Measurements from ENCODE around the gene VDAC1. TPM values are rescaled to one million over a fixed set of nuclear protein-coding genes. Genes with fewer than 3 reads are reported as not detected.

The VDAC1 gene
- total RNA-seq, 2 donors from 2014 or later: 37.6 to 65.1 TPM

DNA sequence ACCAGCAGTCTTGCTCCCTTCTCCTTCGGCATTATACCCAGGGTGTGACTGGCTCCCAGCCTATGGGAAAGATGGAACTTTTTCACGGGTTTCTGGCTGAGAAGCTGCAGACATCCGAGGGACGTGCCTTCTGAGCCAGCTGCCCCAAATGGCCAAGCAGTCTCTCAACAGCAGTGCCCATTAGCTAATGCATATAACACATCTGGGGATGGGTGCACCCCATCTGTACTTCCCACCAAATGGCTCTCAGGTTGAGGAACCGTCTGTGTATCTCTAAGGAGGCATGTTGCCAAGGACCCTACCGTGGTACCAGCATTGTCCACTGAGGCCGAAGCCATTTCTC, 61.3 kb downstream of the VDAC1 start:
- TF ChIP-seq POLR2A (IDR thresholded peaks at IDR 0.05) (no peak), CTCF (IDR thresholded peaks at IDR 0.05) (no peak)
- Histone ChIP-seq H3K27ac (peak overlapping the region in 1 of 4 donors; percentile 5), H3K9me3 (no peaks in the 10 kb centered on the region), H3K4me1 (peaks cover 37% of the 10 kb centered on the region), H3K4me3 (no peak overlapping the region), H3K36me3 (replicated peaks in 1 of 2; ENCODE audit: insufficient read depth in 1 of 2, low read depth in 2 of 2) (no peaks in the 10 kb centered on the region), H3K27me3 (no peaks in the 10 kb centered on the region)
- DNase-seq (no peak), ATAC-seq (no peak)
- intact Hi-C loops (cut with DNase I): no loop called here
- WGBS, 2 donors: 55 to 69% methylated on average over 6 to 7 of the region's 7 CpGs

DNA sequence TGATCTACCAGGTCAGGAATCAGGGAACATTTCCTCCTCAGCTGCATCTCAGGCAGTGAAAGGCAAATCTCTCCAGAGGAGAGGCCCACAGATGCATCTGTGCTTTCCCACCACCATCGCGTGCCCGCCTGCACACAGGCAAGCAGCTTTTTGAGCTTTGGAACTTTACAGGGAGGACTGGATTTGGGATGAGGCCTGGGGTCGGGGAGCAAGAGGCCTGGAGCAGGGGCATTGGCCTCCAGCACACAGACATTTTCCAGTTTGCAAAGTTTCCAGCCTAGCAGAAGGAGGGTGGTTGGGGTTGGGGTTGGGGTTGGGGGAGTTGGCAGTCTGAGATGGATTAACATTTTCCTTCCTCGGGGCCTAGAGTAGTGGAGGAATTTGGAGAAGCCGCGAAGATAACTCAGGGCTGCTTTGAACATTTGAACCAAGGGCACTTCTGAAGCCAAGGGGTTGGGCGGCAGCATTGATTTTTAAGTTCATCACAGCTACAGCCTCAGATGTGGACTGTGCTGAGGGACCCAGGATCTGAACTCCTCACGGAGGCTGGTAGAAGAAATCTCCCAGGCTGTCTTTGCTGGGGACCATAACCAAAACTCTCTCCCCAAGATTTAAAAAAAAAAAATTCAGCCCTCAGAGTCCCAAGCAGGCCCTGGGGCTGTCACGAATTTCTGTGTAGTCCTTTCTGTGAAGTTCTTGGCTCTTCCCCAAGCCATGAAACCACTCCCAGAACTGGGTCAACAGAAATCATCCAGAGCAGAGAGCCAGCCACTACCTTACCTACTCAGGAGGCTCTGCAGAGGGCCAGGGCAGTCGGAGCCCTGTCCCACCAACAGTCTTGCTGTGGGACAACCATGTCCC, 61.9 kb downstream of the VDAC1 start:
- Histone ChIP-seq H3K27ac (peak overlapping the region in 2 of 4 donors; percentile 5 to 8), H3K27me3 (no peaks in the 10 kb centered on the region), H3K9me3 (no peaks in the 10 kb centered on the region), H3K4me1 (peaks cover 43% of the 10 kb centered on the region), H3K4me3 (no peak overlapping the region), H3K36me3 (replicated peaks in 1 of 2; ENCODE audit: insufficient read depth in 1 of 2, low read depth in 2 of 2) (no peaks in the 10 kb centered on the region)
- ATAC-seq (no peak), DNase-seq (peak in 2 of 4 donors; percentile 32 to 49)
- TF ChIP-seq CTCF (IDR thresholded peaks at IDR 0.05): no peak
- TF ChIP-seq POLR2A (IDR thresholded peaks at IDR 0.05): no peak
- intact Hi-C loops (cut with DNase I): no loop called here
- WGBS, 2 donors: 64 to 66% methylated on average over 9 to 11 of the region's 11 CpGs

DNA sequence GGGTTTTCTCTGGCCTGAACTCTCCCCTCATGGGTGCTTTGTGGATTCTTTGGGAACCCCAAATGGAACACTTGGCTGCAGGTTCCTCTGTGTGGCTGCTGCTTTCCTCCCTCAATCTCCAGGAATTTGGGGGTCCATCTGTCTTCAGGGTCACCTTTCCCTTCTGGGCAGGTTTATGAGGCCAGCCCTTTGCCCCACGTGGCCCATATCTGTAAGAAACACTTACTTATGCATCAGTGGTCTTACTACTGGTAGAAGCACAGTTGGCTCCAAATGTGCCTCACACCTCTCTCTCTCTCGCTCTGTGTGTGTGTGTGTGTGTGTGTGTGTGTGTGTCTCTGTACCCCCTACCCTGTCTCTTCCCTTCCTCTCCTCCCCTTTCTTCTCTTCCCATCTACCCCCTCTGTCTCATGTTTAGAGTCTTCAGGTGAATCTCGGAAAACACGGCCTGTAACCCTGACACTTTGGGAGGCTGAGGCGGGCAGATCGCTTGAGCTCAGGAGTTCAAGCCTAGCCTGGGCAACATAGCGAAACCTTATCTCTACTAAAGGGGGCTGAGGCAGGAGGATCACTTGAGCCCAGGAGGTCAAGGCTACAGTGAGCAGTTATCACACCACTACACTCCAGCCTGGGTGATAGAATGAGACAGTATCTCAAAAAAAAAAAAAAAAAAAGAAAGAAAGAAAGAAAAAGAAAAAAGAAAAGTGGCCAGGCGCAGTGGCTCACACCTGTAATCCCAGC, 63.1 kb downstream of the VDAC1 start:
- H3K27ac ChIP-seq: no peak overlapping the region
- H3K27me3 ChIP-seq: no peaks in the 10 kb centered on the region
- no peaks in the 10 kb centered on the region for H3K9me3 ChIP-seq
- H3K36me3 ChIP-seq (replicated peaks in 1 of 2; ENCODE audit: insufficient read depth in 1 of 2, low read depth in 2 of 2): no peaks in the 10 kb centered on the region
- no peak overlapping the region for H3K4me3 ChIP-seq
- no peak for ATAC-seq
- WGBS, 2 donors: 82 to 90% methylated on average over 8 of the region's 8 CpGs
- H3K4me1 ChIP-seq: peaks cover 37% of the 10 kb centered on the region
- DNase-seq: no peak
- intact Hi-C loops (cut with DNase I): no loop called here
- TF ChIP-seq CTCF (IDR thresholded peaks at IDR 0.05) (no peak), POLR2A (IDR thresholded peaks at IDR 0.05) (no peak)

- H3K4me1 ChIP-seq: peaks cover 29% of the 10 kb centered on the region
- DNase-seq (no peak), ATAC-seq (no peak)
- intact Hi-C loops (cut with DNase I): no loop called here
- H3K9me3 ChIP-seq: no peaks in the 10 kb centered on the region
- TF ChIP-seq POLR2A (IDR thresholded peaks at IDR 0.05) (no peak), CTCF (IDR thresholded peaks at IDR 0.05) (no peak)
- peak overlapping the region in 3 of 4 donors; percentile 6 to 62 (median 32) for H3K27ac ChIP-seq
- H3K36me3 ChIP-seq (replicated peaks in 1 of 2; ENCODE audit: insufficient read depth in 1 of 2, low read depth in 2 of 2): no peaks in the 10 kb centered on the region
- H3K4me3 ChIP-seq: no peak overlapping the region
- WGBS, 2 donors: 89 to 91% methylated on average over 3 of the region's 3 CpGs
- no peaks in the 10 kb centered on the region for H3K27me3 ChIP-seq
Measured at GRCh38 chr5:133939668-133940067, 65.1 kb downstream of the VDAC1 start.

Data from body of pancreas (tissue), 4 donors.